K562 (cell line): ENCODE measurements around the gene CCDC106. TPM values are rescaled to one million over a fixed set of nuclear protein-coding genes. Genes with fewer than 3 reads are reported as not detected.

ENCODE experiments used
- CBX3 ChIP-seq, 2 experiments: IDR thresholded peaks; 1 replicate in 1 of 2; 2 replicates in 1 of 2; pipeline ENCODE4 v1.6.1; 2012; ENCODE audit warnings: inconsistent platforms in 2 of 2, low read length in 2 of 2, borderline replicate concordance in 1 of 2, control low read depth in 1 of 2
- MNT ChIP-seq, 2 experiments: fragments of 450-650 bp; conservative IDR thresholded peaks; 2 replicates each; pipeline ENCODE4 v1.6.1; 2017; ENCODE audit warnings: mild to moderate bottlenecking in 2 of 2, moderate library complexity in 2 of 2
- NELFE ChIP-seq: IDR thresholded peaks from 2 replicates; pipeline ENCODE4 v1.6.1; 2011; ENCODE audit warnings: mild to moderate bottlenecking; ENCODE audit not compliant: insufficient read depth, insufficient read length
- OTX1 ChIP-seq: fragments of 450-650 bp; formaldehyde crosslinking; IDR thresholded peaks from 2 replicates; pipeline ENCODE4 v1.4.0; 2022; ENCODE audit warnings: mild to moderate bottlenecking
- PHF21A ChIP-seq: fragments of 450-650 bp; IDR thresholded peaks from 2 replicates; pipeline ENCODE4 v1.6.1; 2017; ENCODE audit warnings: low read depth, borderline replicate concordance
- PTRF ChIP-seq: fragments of 450-650 bp; IDR thresholded peaks from 2 replicates; pipeline ENCODE4 v1.6.1; 2016; ENCODE audit warnings: mild to moderate bottlenecking, missing genetic modification characterization, missing compliant biosample characterization
- RERE ChIP-seq: sonication (generic); formaldehyde crosslinking; IDR thresholded peaks from 2 replicates; pipeline ENCODE4 v1.8.0; 2023; ENCODE audit warnings: missing genetic modification reagents, mild to moderate bottlenecking, borderline replicate concordance
- RFX1 ChIP-seq: fragments of 450-650 bp; IDR thresholded peaks from 2 replicates; pipeline ENCODE4 v1.6.1; 2016; ENCODE audit warnings: mild to moderate bottlenecking, moderate library complexity
- polyA plus RNA-seq, 8 experiments: library from polyadenylated mRNA; depleted of rRNA in 4 of 8; stranded (reverse) in 5 of 8; unstranded in 3 of 8; fragments of >200 nt; fragmentation: Nextera tagmentation in 2 of 8; fragmentation: Illumina TruSeq in 1 of 8; extraction: Ambion mirVana in 2 of 8; extraction: Trizol in 1 of 8; gene quantifications; 2 replicates each; pipeline versions ENCODE4 v1.2.1 to v1.2.3, GENCODE V29; 2011 to 2014; ENCODE audit warnings: inconsistent platforms in 1 of 8, missing spikeins in 1 of 8
- total RNA-seq, 7 experiments: library from RNA; depleted of rRNA in 6 of 7; stranded (reverse); fragments of >200 nt in 6 of 7; fragmentation: Illumina TruSeq in 2 of 7; extraction: Trizol in 2 of 7; gene quantifications; 2 replicates each; pipeline versions ENCODE4 v1.2.1 to v1.2.3, GENCODE V29; 2011 to 2021; ENCODE audit warnings: low replicate concordance in 1 of 7
- TF ChIP-seq, protein P1 (sequence below): fragments of 450-650 bp; conservative IDR thresholded peaks from 2 replicates; pipeline ENCODE4 v1.6.1; 2016; ENCODE audit warnings: missing genetic modification characterization, low read depth, mild to moderate bottlenecking, missing compliant biosample characterization, moderate library complexity

The CCDC106 gene
- total and polyA plus RNA-seq, 9 of the 15 experiments (the other 6 are each of a cell fraction or from before 2014, with no cell fraction given), result 0.10 to 27.5 (median 15.0) TPM; not detected in 1

DNA sequence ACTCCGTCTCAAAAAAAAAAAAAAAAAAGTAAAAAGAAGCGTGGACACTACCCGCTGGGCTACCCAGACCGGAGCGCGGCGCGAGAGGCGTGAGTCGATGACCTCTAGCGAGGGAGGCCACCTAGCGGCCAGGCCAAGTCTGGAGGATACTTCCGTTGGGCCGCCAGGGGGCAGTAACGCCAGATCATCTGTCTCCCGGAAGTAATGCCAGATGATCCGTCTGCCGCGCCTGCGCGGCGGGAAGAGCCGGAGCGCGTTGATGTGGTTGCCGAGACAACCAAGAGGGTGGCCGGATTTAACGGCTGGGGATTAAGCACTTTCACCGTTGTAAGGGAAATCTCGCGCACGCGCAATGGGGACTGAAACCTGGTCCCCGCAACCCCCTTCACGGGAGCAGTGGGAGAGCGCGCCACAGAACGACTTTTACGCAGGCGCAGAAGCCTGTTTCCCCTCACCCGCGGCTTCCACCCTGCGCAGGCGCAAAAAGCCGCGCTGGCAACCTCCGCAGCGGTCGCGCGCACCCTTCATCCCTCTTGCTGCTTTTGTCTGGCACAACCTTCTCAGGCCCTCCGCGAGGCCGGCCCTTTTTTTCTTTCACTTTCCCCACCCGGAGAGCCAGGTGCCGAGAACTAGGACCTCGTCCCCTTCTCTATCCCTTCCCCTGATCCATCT, 5.8 kb downstream of the CCDC106 start (continued):
- TF ChIP-seq RERE (CRISPR knock-in tag) (no peak), PHF21A (0 out of 2 replicates have a peak, but pooled peaks have one; percentile 23), MNT (conservative IDR thresholded peaks at IDR 0.05) (peak; percentile 73 to 86), OTX1 (CRISPR knock-in tag) (peak; percentile 80), CBX3 (IDR thresholded peaks at IDR 0.05; ENCODE audit: borderline replicate concordance in 1 of 2, low read length in 2 of 2) (peak in 1 of 2 experiments; percentile 90; a peak in 2 of 3 replicates), NELFE (no peak), PTRF (tag) (no peak), RFX1 (peak; percentile 98)
- TF ChIP-seq, protein P1, sequence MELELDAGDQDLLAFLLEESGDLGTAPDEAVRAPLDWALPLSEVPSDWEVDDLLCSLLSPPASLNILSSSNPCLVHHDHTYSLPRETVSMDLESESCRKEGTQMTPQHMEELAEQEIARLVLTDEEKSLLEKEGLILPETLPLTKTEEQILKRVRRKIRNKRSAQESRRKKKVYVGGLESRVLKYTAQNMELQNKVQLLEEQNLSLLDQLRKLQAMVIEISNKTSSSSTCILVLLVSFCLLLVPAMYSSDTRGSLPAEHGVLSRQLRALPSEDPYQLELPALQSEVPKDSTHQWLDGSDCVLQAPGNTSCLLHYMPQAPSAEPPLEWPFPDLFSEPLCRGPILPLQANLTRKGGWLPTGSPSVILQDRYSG (tag), result 0 out of 2 replicates have a peak, but pooled peaks have one; percentile 40
